ENCODE data around the gene HSD17B13. TPM values are rescaled to one million over a fixed set of nuclear protein-coding genes. Genes with fewer than 3 reads are reported as not detected.
"Not testable (repeated sequence)": the region's sequence is repeated elsewhere in the genome, so short reads cannot be mapped to it uniquely, and the experiment has no call there.

Gene HSD17B13
- total RNA-seq, 1 donor from 2014 or later: 0.19 TPM

GRCh38 chr4:87339440-87339839 lies 16.8 kb upstream of the HSD17B13 start:
- Mint-ChIP-seq H3K4me1 (no peaks in the 10 kb centered on the region), H3K27me3 (no peaks in the 10 kb centered on the region), H3K27ac (no peak overlapping the region), H3K4me3 (no peak overlapping the region), H3K9me3 (peaks cover 3% of the 10 kb centered on the region), H3K36me3 (ENCODE audit: low read depth) (peaks cover 31% of the 10 kb centered on the region)
- intact Hi-C loops (cut with micrococcal nuclease): no loop called here
- DNase-seq: no peak

GRCh38 chr4:87337361-87337760 lies 14.7 kb upstream of the HSD17B13 start:
- no peak overlapping the region for H3K27ac Mint-ChIP-seq
- intact Hi-C loops (cut with micrococcal nuclease): no loop called here
- no peak overlapping the region for H3K4me3 Mint-ChIP-seq
- H3K27me3 Mint-ChIP-seq: no peaks in the 10 kb centered on the region
- DNase-seq: no peak
- H3K4me1 Mint-ChIP-seq: no peaks in the 10 kb centered on the region
- peaks cover 39% of the 10 kb centered on the region for H3K36me3 Mint-ChIP-seq (ENCODE audit: low read depth)
- peaks cover 11% of the 10 kb centered on the region for H3K9me3 Mint-ChIP-seq

- Mint-ChIP-seq H3K27ac (no peak overlapping the region), H3K36me3 (ENCODE audit: low read depth) (peaks cover 26% of the 10 kb centered on the region), H3K9me3 (peaks cover 11% of the 10 kb centered on the region), H3K27me3 (no peaks in the 10 kb centered on the region), H3K4me1 (no peaks in the 10 kb centered on the region), H3K4me3 (no peak overlapping the region)
- intact Hi-C loops (cut with micrococcal nuclease): no loop called here
- DNase-seq: no peak
Observed at GRCh38 chr4:87333267-87333666, 10.6 kb upstream of the HSD17B13 start.

GRCh38 chr4:87330761-87331160 lies 8.1 kb upstream of the HSD17B13 start:
- H3K4me1 Mint-ChIP-seq: no peaks in the 10 kb centered on the region
- peaks cover 11% of the 10 kb centered on the region for H3K9me3 Mint-ChIP-seq
- intact Hi-C loops (cut with micrococcal nuclease): no loop called here
- H3K36me3 Mint-ChIP-seq (ENCODE audit: low read depth): peaks cover 18% of the 10 kb centered on the region
- H3K4me3 Mint-ChIP-seq: no peak overlapping the region
- DNase-seq: no peak
- no peak overlapping the region for H3K27ac Mint-ChIP-seq
- H3K27me3 Mint-ChIP-seq: no peaks in the 10 kb centered on the region

GRCh38 chr4:87327136-87327535 lies 4.5 kb upstream of the HSD17B13 start:
- no peaks in the 10 kb centered on the region for H3K36me3 Mint-ChIP-seq (ENCODE audit: low read depth)
- H3K4me1 Mint-ChIP-seq: no peaks in the 10 kb centered on the region
- no peak for DNase-seq
- no peak overlapping the region for H3K27ac Mint-ChIP-seq
- H3K27me3 Mint-ChIP-seq: peaks cover 2% of the 10 kb centered on the region
- intact Hi-C loops (cut with micrococcal nuclease): no loop called here
- H3K9me3 Mint-ChIP-seq: no peaks in the 10 kb centered on the region
- no peak overlapping the region for H3K4me3 Mint-ChIP-seq

GRCh38 chr4:87326460-87326859 lies 3.8 kb upstream of the HSD17B13 start:
- intact Hi-C loops (cut with micrococcal nuclease): no loop called here
- no peaks in the 10 kb centered on the region for H3K4me1 Mint-ChIP-seq
- H3K36me3 Mint-ChIP-seq (ENCODE audit: low read depth): no peaks in the 10 kb centered on the region
- H3K27me3 Mint-ChIP-seq: peaks cover 2% of the 10 kb centered on the region
- DNase-seq: no peak
- no peaks in the 10 kb centered on the region for H3K9me3 Mint-ChIP-seq
- no peak overlapping the region for H3K27ac Mint-ChIP-seq
- no peak overlapping the region for H3K4me3 Mint-ChIP-seq

GRCh38 chr4:87321888-87322287 lies 794 bp downstream of the HSD17B13 start:
- no peak overlapping the region for H3K27ac Mint-ChIP-seq
- H3K4me3 Mint-ChIP-seq: no peak overlapping the region
- intact Hi-C loops (cut with micrococcal nuclease): no loop called here
- DNase-seq: no peak
- no peaks in the 10 kb centered on the region for H3K9me3 Mint-ChIP-seq
- no peaks in the 10 kb centered on the region for H3K4me1 Mint-ChIP-seq
- H3K36me3 Mint-ChIP-seq (ENCODE audit: low read depth): no peaks in the 10 kb centered on the region
- peaks cover 2% of the 10 kb centered on the region for H3K27me3 Mint-ChIP-seq

GRCh38 chr4:87317527-87317926 lies 5.2 kb downstream of the HSD17B13 start:
- no peak for DNase-seq
- Mint-ChIP-seq H3K4me3 (no peak overlapping the region), H3K4me1 (no peaks in the 10 kb centered on the region), H3K9me3 (no peaks in the 10 kb centered on the region), H3K36me3 (ENCODE audit: low read depth) (no peaks in the 10 kb centered on the region), H3K27ac (no peak overlapping the region), H3K27me3 (no peaks in the 10 kb centered on the region)
- intact Hi-C loops (cut with micrococcal nuclease): no loop called here

GRCh38 chr4:87316961-87317360 lies 5.7 kb downstream of the HSD17B13 start:
- no peak overlapping the region for H3K4me3 Mint-ChIP-seq
- no peaks in the 10 kb centered on the region for H3K36me3 Mint-ChIP-seq (ENCODE audit: low read depth)
- intact Hi-C loops (cut with micrococcal nuclease): no loop called here
- no peak for DNase-seq
- no peaks in the 10 kb centered on the region for H3K4me1 Mint-ChIP-seq
- H3K27ac Mint-ChIP-seq: no peak overlapping the region
- H3K9me3 Mint-ChIP-seq: no peaks in the 10 kb centered on the region
- no peaks in the 10 kb centered on the region for H3K27me3 Mint-ChIP-seq

GRCh38 chr4:87315000-87315399 lies 7.7 kb downstream of the HSD17B13 start:
- intact Hi-C loops (cut with micrococcal nuclease); H3K27ac Mint-ChIP-seq; H3K4me1 Mint-ChIP-seq; H3K9me3 Mint-ChIP-seq; H3K36me3 Mint-ChIP-seq (ENCODE audit: low read depth); H3K4me3 Mint-ChIP-seq; H3K27me3 Mint-ChIP-seq; DNase-seq: not testable (repeated sequence)

- H3K4me1 Mint-ChIP-seq: no peaks in the 10 kb centered on the region
- no peak for DNase-seq
- intact Hi-C loops (cut with micrococcal nuclease): no loop called here
- no peaks in the 10 kb centered on the region for H3K36me3 Mint-ChIP-seq (ENCODE audit: low read depth)
- no peak overlapping the region for H3K27ac Mint-ChIP-seq
- H3K4me3 Mint-ChIP-seq: no peak overlapping the region
- no peaks in the 10 kb centered on the region for H3K9me3 Mint-ChIP-seq
- no peaks in the 10 kb centered on the region for H3K27me3 Mint-ChIP-seq
Observed at GRCh38 chr4:87313756-87314155, 8.9 kb downstream of the HSD17B13 start.

GRCh38 chr4:87311684-87312083 lies 11.0 kb downstream of the HSD17B13 start:
- intact Hi-C loops (cut with micrococcal nuclease): no loop called here
- no peak for DNase-seq
- H3K9me3 Mint-ChIP-seq: no peaks in the 10 kb centered on the region
- peaks cover 2% of the 10 kb centered on the region for H3K4me1 Mint-ChIP-seq
- H3K36me3 Mint-ChIP-seq (ENCODE audit: low read depth): no peaks in the 10 kb centered on the region
- no peak overlapping the region for H3K4me3 Mint-ChIP-seq
- no peak overlapping the region for H3K27ac Mint-ChIP-seq
- no peaks in the 10 kb centered on the region for H3K27me3 Mint-ChIP-seq

- H3K36me3 Mint-ChIP-seq (ENCODE audit: low read depth): no peaks in the 10 kb centered on the region
- no peaks in the 10 kb centered on the region for H3K9me3 Mint-ChIP-seq
- no peaks in the 10 kb centered on the region for H3K27me3 Mint-ChIP-seq
- no peak overlapping the region for H3K27ac Mint-ChIP-seq
- intact Hi-C loops (cut with micrococcal nuclease): no loop called here
- DNase-seq: no peak
- H3K4me3 Mint-ChIP-seq: no peak overlapping the region
- H3K4me1 Mint-ChIP-seq: peaks cover 4% of the 10 kb centered on the region
Observed at GRCh38 chr4:87310691-87311335, 11.9 kb downstream of the HSD17B13 start.

- DNase-seq: no peak
- H3K9me3 Mint-ChIP-seq: no peaks in the 10 kb centered on the region
- intact Hi-C loops (cut with micrococcal nuclease): no loop called here
- no peaks in the 10 kb centered on the region for H3K27me3 Mint-ChIP-seq
- no peaks in the 10 kb centered on the region for H3K36me3 Mint-ChIP-seq (ENCODE audit: low read depth)
- no peak overlapping the region for H3K4me3 Mint-ChIP-seq
- no peak overlapping the region for H3K27ac Mint-ChIP-seq
- peaks cover 4% of the 10 kb centered on the region for H3K4me1 Mint-ChIP-seq
Observed at GRCh38 chr4:87309625-87310024, 13.1 kb downstream of the HSD17B13 start.

GRCh38 chr4:87306056-87306455 lies 16.6 kb downstream of the HSD17B13 start:
- H3K27me3 Mint-ChIP-seq: no peaks in the 10 kb centered on the region
- peaks cover 4% of the 10 kb centered on the region for H3K4me1 Mint-ChIP-seq
- H3K27ac Mint-ChIP-seq: no peak overlapping the region
- H3K36me3 Mint-ChIP-seq (ENCODE audit: low read depth): no peaks in the 10 kb centered on the region
- intact Hi-C loops (cut with micrococcal nuclease): no loop called here
- H3K4me3 Mint-ChIP-seq: no peak overlapping the region
- peaks cover 5% of the 10 kb centered on the region for H3K9me3 Mint-ChIP-seq
- DNase-seq: no peak
